A673 (cell line): ENCODE data around the gene CNPY1.

Experiments
- CTCF ChIP-seq: fragments of 300-800, 200-600 bp; sonication (generic); conservative IDR thresholded peaks from 2 replicates; pipeline ENCODE4 v1.5.1; 2017; ENCODE audit warnings: low read depth, mild to moderate bottlenecking, antibody characterized with exemption, low read length, moderate library complexity, mixed read lengths
- EZH2 ChIP-seq: fragments of 200-600 bp; sonication (generic); IDR thresholded peaks from 2 replicates; pipeline ENCODE4 v1.6.1; 2017; ENCODE audit warnings: borderline replicate concordance, low read depth, mild to moderate bottlenecking, mixed read lengths, antibody characterized with exemption, low read length; ENCODE audit not compliant: poor library complexity, severe bottlenecking

- TF ChIP-seq CTCF = no peak
- TF ChIP-seq EZH2 = no peak
Measured at GRCh38 chr7:155464948-155465739, 81.2 kb downstream of the CNPY1 start.
